ENCODE results near the gene TCP11L2.

GRCh38 chr12:106378788-106379187 is 76.3 kb downstream of the TCP11L2 start:
- no peak for TF ChIP-seq CTCF (IDR thresholded peaks at IDR 0.05)
- TF ChIP-seq ZFX (IDR thresholded peaks at IDR 0.05; ENCODE audit: borderline replicate concordance), result no peak
